Ramos (cell line): Measurements from ENCODE around the gene A3GALT2.
"Not testable (repeated sequence)": the region's sequence is repeated elsewhere in the genome, so short reads cannot be mapped to it uniquely, and the experiment has no call there.

Source experiments
- in situ Hi-C: fragments of 300-500 bp; cut with MboI; formaldehyde crosslinking; loops from one replicate; pipeline ENCODE4 v1.14.3; 2022; ENCODE audit warnings: low sequenced_read_pairs; ENCODE audit not compliant: unreplicated experiment

Gene A3GALT2

GRCh38 chr1:33319186-33319948, 1.5 kb downstream of the A3GALT2 start:
- in situ Hi-C loops = no loop called here

- in situ Hi-C loops = no loop called here
Measured at GRCh38 chr1:33317946-33318345, 3.0 kb downstream of the A3GALT2 start.

- in situ Hi-C loops = no loop called here
Measured at GRCh38 chr1:33317354-33317753, 3.5 kb downstream of the A3GALT2 start.

- in situ Hi-C loops = no loop called here
Measured at GRCh38 chr1:33316601-33317000, 4.3 kb downstream of the A3GALT2 start.

GRCh38 chr1:33314416-33314815, 6.5 kb downstream of the A3GALT2 start:
- in situ Hi-C loops = no loop called here

- in situ Hi-C loops = no loop called here
Measured at GRCh38 chr1:33312413-33312749, 8.5 kb downstream of the A3GALT2 start.

- in situ Hi-C loops = no loop called here
Measured at GRCh38 chr1:33311706-33312412, 9.0 kb downstream of the A3GALT2 start.

- in situ Hi-C loops = no loop called here
Measured at GRCh38 chr1:33310702-33311101, 10.2 kb downstream of the A3GALT2 start.

- in situ Hi-C loops = not testable (repeated sequence)
Measured at GRCh38 chr1:33309351-33309750, 11.5 kb downstream of the A3GALT2 start.

GRCh38 chr1:33307494-33307864, 13.4 kb downstream of the A3GALT2 start:
- in situ Hi-C loops = no loop called here

- in situ Hi-C loops = no loop called here
Measured at GRCh38 chr1:33306653-33307493, 14.0 kb downstream of the A3GALT2 start.

GRCh38 chr1:33305816-33306652, 14.9 kb downstream of the A3GALT2 start:
- in situ Hi-C loops = no loop called here

GRCh38 chr1:33305016-33305415, 15.9 kb downstream of the A3GALT2 start:
- in situ Hi-C loops = no loop called here

- in situ Hi-C loops = no loop called here
Measured at GRCh38 chr1:33302325-33302724, 18.6 kb downstream of the A3GALT2 start.

GRCh38 chr1:33301273-33301984, 19.5 kb downstream of the A3GALT2 start:
- in situ Hi-C loops = no loop called here

- in situ Hi-C loops = no loop called here
Measured at GRCh38 chr1:33300673-33301072, 20.2 kb downstream of the A3GALT2 start.

GRCh38 chr1:33299461-33300155, 21.3 kb downstream of the A3GALT2 start:
- in situ Hi-C loops = loop anchor here (5.0 kb wide), 2 partner anchors 68 to 168 kb away; no protein-coding TSS in a partner anchor

GRCh38 chr1:33298623-33299277, 22.1 kb downstream of the A3GALT2 start:
- in situ Hi-C loops = loop anchor here (5.0 kb wide), 2 partner anchors 69 to 169 kb away; no protein-coding TSS in a partner anchor
